ENCODE data around the gene FTCDNL1. TPM values are rescaled to one million over a fixed set of nuclear protein-coding genes. Genes with fewer than 3 reads are reported as not detected.

FTCDNL1 gene
- total and polyA plus RNA-seq, 2 experiments from 2014 or later, result 1.4 to 6.1 TPM

GRCh38 chr2:199713746-199714145 is 137.2 kb downstream of the FTCDNL1 start:
- WGBS (ENCODE audit: low lambda C conversion rate, missing lambda C conversion rate), result 46% methylated on average over 2 of the region's 2 CpGs
- Histone ChIP-seq H2AFZ (no peak overlapping the region), H3K36me3 (replicated peaks; ENCODE audit: insufficient read depth, low read depth) (no peaks in the 10 kb centered on the region), H3K9me2 (replicated peaks; ENCODE audit: insufficient read depth) (no peaks in the 10 kb centered on the region), H3K27me3 (no peaks in the 10 kb centered on the region), H3K4me2 (no peak overlapping the region), H3K79me2 (no peaks in the 10 kb centered on the region), H3K4me3 (no peak overlapping the region), H3K4me1 (ENCODE audit: insufficient read depth) (peaks cover 6% of the 10 kb centered on the region), H3K27ac (no peak overlapping the region), H3K9me3 (ENCODE audit: low read depth) (no peaks in the 10 kb centered on the region), H4K20me1 (ENCODE audit: insufficient read depth, poor library complexity, severe bottlenecking) (no peaks in the 10 kb centered on the region)
- no peak for DNase-seq (ENCODE audit: low spot score)
- TF ChIP-seq EZH2phosphoT487 (IDR thresholded peaks at IDR 0.05; ENCODE audit: low read depth, severe bottlenecking, unreplicated experiment) (no peak), EZH2 (IDR thresholded peaks at IDR 0.05; ENCODE audit: borderline replicate concordance) (no peak), CTCF (IDR thresholded peaks at IDR 0.05; ENCODE audit: poor library complexity) (no peak)

GRCh38 chr2:199710551-199710950 is 140.4 kb downstream of the FTCDNL1 start:
- H3K27ac ChIP-seq, result no peak overlapping the region
- no peaks in the 10 kb centered on the region for H3K4me1 ChIP-seq (ENCODE audit: insufficient read depth)
- no peaks in the 10 kb centered on the region for H3K36me3 ChIP-seq (replicated peaks; ENCODE audit: insufficient read depth, low read depth)

More at GRCh38 chr2:199710551-199710950, 140.4 kb downstream of the FTCDNL1 start:
- H4K20me1 ChIP-seq (ENCODE audit: insufficient read depth, poor library complexity, severe bottlenecking), result no peaks in the 10 kb centered on the region
- H3K27me3 ChIP-seq, result no peaks in the 10 kb centered on the region
- WGBS (ENCODE audit: low lambda C conversion rate, missing lambda C conversion rate), result 72% methylated on average over 1 of the region's 1 CpG
- H3K79me2 ChIP-seq, result no peaks in the 10 kb centered on the region
- no peaks in the 10 kb centered on the region for H3K9me2 ChIP-seq (replicated peaks; ENCODE audit: insufficient read depth)
- H2AFZ ChIP-seq, result no peak overlapping the region
- peaks cover 11% of the 10 kb centered on the region for H3K9me3 ChIP-seq (ENCODE audit: low read depth)
- no peak overlapping the region for H3K4me2 ChIP-seq
- H3K4me3 ChIP-seq, result no peak overlapping the region
- no peak for DNase-seq (ENCODE audit: low spot score)
- TF ChIP-seq EZH2 (IDR thresholded peaks at IDR 0.05; ENCODE audit: borderline replicate concordance) (no peak), CTCF (IDR thresholded peaks at IDR 0.05; ENCODE audit: poor library complexity) (no peak), EZH2phosphoT487 (IDR thresholded peaks at IDR 0.05; ENCODE audit: low read depth, severe bottlenecking, unreplicated experiment) (no peak)

Small RNA genes within 50 kb of the gene (small RNA-seq; reads per million reads assigned to genes)
- gene AC108032.1 (not detected), gene RN7SL717P (not detected)

Other genes starting within 250 kb of the FTCDNL1 start
- gene C2orf69, start 60.1 kb upstream of the FTCDNL1 start, total RNA-seq, result 10.5 and 12.1 TPM in 2 replicates
- 6.2 and 6.8 TPM in 2 replicates for gene C2orf69, start 60.1 kb upstream of the FTCDNL1 start, polyA plus RNA-seq
- 10.1 and 14.6 TPM in 2 replicates for gene TYW5, start 104.3 kb upstream of the FTCDNL1 start, total RNA-seq
- 5.0 and 5.3 TPM in 2 replicates for gene TYW5, start 104.3 kb upstream of the FTCDNL1 start, polyA plus RNA-seq
- gene MAIP1, start 104.4 kb upstream of the FTCDNL1 start, total RNA-seq, result 33.0 and 35.7 TPM in 2 replicates
- gene MAIP1, start 104.4 kb upstream of the FTCDNL1 start, polyA plus RNA-seq, result 21.7 and 26.3 TPM in 2 replicates

Measured in hepatocyte (in vitro differentiated cells).